Astrocyte of the spinal cord (primary cell): ENCODE results near the gene VWA5A.

Experiments used
- DNase-seq: peaks from one replicate; pipeline ENCODE4 v3.0.0; 2011; ENCODE audit warnings: low read depth, low spot score
- H3K4me3 ChIP-seq: 2 replicates; pipeline ENCODE4 v1.5.1; 2011; ENCODE audit warnings: low read depth, mild to moderate bottlenecking, low read length, moderate library complexity
- in situ Hi-C: cut with HindIII; loops from 2 replicates; pipeline ENCODE4 v1.10.0; 2017; ENCODE audit warnings: low sequenced_read_pairs
- TF ChIP-seq, protein P1 (sequence below): IDR thresholded peaks from 2 replicates; pipeline ENCODE4 v1.5.1; 2012; ENCODE audit warnings: low read depth, mild to moderate bottlenecking, low read length, inconsistent platforms

Gene VWA5A

DNA sequence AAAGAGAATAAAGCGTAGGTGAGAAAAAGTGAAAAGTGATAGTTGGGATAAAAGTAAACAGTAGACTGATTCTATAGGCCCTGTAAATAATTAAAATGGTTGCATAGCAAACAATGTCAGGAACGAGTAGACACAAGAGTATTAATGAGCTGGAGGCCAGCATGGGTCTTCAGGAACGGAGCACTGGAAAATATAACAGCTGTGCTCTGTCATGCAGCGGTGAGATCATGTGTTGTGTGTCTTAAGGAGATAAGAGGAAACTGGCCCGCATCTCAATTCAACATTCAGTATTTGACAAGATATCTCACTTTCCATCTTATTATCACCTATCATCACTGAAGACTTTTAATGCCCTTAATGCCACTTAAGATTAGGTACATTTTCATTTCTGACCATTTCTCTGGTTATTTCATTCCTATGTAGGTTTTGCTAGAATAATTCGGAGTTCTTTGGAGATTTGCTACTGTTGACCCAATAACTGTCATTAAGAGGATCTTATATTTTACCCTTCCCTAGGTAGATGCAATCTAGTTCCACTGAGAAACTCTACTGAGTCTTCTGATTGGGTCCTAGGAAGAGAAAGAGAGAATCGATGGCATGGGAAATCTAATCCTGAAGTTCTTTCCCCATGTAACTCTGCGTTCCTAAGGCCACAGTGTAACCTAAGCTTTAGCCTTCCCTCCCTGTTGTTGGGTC, 35.5 kb upstream of the VWA5A start:
- no peak overlapping the region for H3K4me3 ChIP-seq
- TF ChIP-seq, protein P1, sequence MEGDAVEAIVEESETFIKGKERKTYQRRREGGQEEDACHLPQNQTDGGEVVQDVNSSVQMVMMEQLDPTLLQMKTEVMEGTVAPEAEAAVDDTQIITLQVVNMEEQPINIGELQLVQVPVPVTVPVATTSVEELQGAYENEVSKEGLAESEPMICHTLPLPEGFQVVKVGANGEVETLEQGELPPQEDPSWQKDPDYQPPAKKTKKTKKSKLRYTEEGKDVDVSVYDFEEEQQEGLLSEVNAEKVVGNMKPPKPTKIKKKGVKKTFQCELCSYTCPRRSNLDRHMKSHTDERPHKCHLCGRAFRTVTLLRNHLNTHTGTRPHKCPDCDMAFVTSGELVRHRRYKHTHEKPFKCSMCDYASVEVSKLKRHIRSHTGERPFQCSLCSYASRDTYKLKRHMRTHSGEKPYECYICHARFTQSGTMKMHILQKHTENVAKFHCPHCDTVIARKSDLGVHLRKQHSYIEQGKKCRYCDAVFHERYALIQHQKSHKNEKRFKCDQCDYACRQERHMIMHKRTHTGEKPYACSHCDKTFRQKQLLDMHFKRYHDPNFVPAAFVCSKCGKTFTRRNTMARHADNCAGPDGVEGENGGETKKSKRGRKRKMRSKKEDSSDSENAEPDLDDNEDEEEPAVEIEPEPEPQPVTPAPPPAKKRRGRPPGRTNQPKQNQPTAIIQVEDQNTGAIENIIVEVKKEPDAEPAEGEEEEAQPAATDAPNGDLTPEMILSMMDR, result no peak
- DNase-seq, result no peak
- in situ Hi-C loops, result no loop called here

DNA sequence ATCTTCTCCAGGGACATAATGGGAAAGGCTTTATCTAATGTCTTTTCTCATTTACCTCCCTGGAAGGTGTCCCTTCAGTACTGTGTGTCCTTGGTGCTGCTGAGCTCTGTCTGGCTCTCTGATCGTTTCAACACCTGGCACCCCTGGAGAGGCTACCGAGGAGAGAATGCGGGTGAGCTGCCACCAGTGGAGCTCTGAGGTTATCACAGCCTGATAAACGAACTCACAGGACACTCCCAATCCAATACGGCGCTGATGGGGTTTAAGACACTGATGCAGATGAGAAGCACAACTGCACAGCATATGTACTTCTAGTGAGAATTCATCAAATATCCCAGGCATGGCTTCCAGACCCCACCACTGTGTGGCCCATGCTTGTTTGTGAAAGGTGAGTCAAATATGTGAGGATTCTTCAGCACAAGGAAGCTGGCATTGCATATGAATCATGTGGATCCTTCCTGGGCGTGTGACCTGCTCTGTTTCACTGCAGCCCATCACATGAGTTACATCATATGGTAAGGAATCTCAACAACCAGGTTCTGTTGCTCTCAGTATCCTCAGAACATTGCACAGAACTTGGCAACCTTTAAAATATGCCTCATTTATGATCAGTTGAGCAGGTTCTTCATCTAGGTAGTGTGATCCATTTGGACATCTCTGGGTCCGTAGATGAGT, 34.8 kb upstream of the VWA5A start:
- TF ChIP-seq, protein P1, result no peak
- DNase-seq, result no peak
- in situ Hi-C loops, result no loop called here
- H3K4me3 ChIP-seq, result no peak overlapping the region

DNA sequence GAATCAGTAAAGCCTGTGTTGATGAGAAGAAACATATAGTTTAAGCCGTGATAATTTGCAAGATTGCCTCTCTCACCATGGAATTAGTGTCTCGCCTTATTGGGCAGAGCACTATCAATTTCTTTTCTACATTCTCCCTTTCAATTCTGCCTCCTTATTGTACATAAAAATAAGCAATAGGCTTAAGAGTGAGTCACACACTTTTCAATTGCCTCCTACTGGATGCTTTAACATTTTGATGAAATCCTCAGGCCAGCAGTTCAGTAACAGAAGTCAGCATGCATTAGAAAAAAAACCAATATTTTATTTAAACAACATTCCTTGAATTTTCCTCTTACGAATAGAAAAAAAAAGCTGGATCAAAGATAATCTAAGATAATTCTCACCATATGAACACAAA, 33.8 kb upstream of the VWA5A start:
- TF ChIP-seq, protein P1, result no peak
- in situ Hi-C loops, result no loop called here
- no peak for DNase-seq
- no peak overlapping the region for H3K4me3 ChIP-seq

DNA sequence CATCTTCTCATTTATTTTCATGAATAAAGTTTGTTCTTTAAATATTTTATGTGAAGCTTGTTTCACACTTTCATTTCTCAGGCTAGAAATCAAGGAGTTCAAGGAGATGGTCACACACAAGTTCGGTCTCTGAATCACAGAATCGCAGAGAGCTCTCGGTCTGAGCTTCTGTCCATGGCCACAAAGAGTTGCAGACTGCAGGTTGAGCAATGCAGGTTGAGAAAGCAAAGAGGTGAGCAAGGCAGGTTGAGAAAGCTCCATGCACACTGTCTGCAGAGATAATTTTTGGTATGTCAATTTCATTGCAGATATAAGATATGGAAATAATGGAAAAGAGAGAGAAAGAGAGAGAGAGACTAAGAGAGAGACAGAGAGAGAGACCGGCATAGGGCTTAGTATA, 32.9 kb upstream of the VWA5A start:
- TF ChIP-seq, protein P1, result no peak
- no peak for DNase-seq
- no peak overlapping the region for H3K4me3 ChIP-seq
- in situ Hi-C loops, result no loop called here

DNA sequence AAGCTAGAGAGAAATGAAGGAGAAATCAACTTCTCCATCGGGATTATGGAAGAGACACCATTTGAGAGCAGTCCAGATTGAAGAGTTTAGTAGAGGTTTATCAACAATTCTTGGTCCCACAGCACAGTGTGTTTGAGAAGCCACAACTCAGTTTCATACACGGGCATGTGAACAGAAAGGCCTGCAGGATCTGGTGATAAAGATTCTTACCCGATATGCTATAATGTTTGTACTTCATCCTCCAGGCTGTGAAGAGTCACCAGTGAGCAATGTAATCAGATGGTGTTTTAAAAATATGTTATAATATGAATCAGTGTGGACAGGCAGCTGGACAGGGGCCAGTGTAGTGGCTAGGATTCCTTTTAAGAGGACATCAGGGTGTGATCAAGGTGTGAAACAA, 29.7 kb upstream of the VWA5A start:
- in situ Hi-C loops, result no loop called here
- TF ChIP-seq, protein P1, result no peak
- DNase-seq, result no peak
- H3K4me3 ChIP-seq, result no peak overlapping the region

DNA sequence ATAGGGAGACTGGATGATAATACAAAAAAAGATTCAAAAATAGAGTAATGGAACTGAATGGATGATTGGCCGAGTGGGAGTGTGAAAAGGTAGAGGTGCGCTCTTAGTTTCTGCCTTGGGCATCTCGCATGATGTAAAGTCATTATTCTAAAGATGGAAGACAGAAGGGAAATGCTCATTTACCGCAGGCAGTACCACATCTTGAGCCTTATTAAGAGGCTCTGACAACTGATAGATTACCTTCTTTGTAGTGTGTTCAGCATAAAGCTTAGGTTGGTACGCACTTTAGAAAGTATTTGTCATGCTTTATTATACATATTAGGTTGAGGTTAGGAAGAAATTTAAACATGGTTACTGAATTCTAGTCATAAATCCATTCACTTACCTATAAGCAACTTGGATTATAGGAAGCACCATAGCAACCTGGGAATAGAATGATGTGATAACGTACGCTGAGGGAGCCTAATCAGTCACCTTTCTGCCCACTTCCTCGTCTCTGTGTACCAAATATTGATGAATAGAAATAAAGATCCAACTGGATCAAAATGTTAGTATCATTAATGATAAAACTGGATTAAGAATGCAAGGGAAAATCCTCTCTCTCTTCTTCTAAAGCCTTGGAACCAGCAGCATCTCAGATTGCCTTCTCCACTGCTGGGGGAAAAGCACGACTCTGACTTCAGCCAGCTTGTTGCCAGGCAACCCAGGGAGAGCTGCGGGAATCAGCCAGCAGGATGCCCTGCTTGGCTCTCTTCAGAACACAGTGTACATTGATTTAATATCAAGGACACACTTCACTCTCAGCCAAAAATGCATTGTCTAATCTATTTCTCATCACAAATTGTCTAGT, 29.0 kb upstream of the VWA5A start:
- in situ Hi-C loops, result no loop called here
- H3K4me3 ChIP-seq, result no peak overlapping the region
- peak; percentile 47 for DNase-seq
- TF ChIP-seq, protein P1, result no peak
